ENCODE measurements around the gene SGMS1.

DNA sequence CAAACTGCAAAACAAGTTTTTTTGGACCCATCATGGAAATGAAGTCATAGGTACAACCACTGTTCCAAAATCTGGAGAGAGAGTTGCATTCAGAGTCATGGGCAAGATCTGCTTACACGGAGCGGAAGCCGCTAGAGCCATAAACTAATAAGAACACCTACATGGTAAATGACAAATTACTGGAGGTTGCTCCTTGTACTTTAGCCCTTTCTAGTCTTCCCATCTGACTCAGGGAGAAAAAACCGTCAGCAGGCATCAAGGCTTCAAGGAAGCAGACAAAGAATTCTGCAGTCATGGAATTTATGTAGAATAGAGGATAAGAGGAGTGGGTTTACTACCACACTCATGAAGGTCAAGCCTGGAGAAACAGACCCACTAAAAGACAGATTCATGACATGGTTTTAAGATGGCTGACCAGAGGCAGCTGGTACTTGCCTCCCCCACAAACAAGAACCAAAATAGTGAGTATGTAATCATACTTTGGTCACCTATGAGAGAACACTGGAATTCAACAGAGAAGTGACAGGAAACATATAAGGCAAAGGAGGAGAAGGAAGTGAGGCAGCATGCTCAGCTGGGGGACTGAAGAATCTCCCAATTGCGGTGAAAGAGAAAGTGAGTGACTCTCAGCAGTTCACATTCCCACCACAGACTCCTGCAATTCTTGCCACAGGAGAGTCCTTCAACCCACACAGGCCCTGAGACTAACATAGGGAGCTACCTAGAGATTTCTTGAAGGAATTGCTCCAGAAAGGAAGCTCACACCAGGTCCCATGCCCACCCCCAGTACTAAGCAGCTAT is 330.0 kb downstream of the SGMS1 start:
- TF ChIP-seq CTCF (IDR thresholded peaks at IDR 0.05) (no peak), EZH2 (IDR thresholded peaks at IDR 0.05) (no peak), EZH2phosphoT487 (IDR thresholded peaks at IDR 0.05) (no peak)

Data from neural progenitor cell (in vitro differentiated cells).